Measurements from ENCODE around the gene DUSP5. TPM values are rescaled to one million over a fixed set of nuclear protein-coding genes. Genes with fewer than 3 reads are reported as not detected.

The DUSP5 gene
- 1 to 10 TPM; 3.5 to 3.8 TPM for total RNA-seq
- polyA plus RNA-seq, result 10 to 100 TPM; 10.6 to 33.7 TPM

GRCh38 chr10:110497438-110498086 is at the start of gene DUSP5:
TSS of gene DUSP5 (plus strand) at chr10:110497907. CDS start at chr10:110498122, 215 bp downstream.
- peaks cover 45 to 68% (median 55%) of the 10 kb centered on the region in 4 donors for H3K4me1 Mint-ChIP-seq
- H3K4me1 ChIP-seq (ENCODE audit: insufficient read depth, low read length), result peaks cover 52% of the 10 kb centered on the region
- no peaks in the 10 kb centered on the region for H3K27me3 Mint-ChIP-seq
- H3K27me3 ChIP-seq (ENCODE audit: insufficient read depth, low read length), result no peaks in the 10 kb centered on the region
- peak within 1 kb of the TSS; percentile 91 to 98 (median 96) for H3K27ac Mint-ChIP-seq
- no peaks in the 10 kb centered on the region for H3K36me3 ChIP-seq (ENCODE audit: insufficient read depth, low read length)
- ChIA-PET POLR2A (ENCODE audit: partially characterized antibody) (interaction anchor here (0.7 to 5.8 kb wide), 23 partner anchors 8 to 422 kb away, joined by 3 to 113 read pairs (median 5); partner anchors contain the start of genes BBIP1, MXI1, SHOC2 and SMNDC1), CTCF (ENCODE audit: partially characterized antibody) (interaction anchor here (0.9 to 9.5 kb wide), 5 partner anchors 34 to 191 kb away, joined by 3 to 142 read pairs (median 6); partner anchors contain the start of gene SMNDC1)
- DNase-seq, result peak; percentile 93 to 98 (median 96)
- H3K4me3 ChIP-seq (ENCODE audit: low read length in 2 of 2), result peak within 1 kb of the TSS; percentile 76 to 83
- H3K9me3 Mint-ChIP-seq, result peaks cover 0 to 3% (median 0%) of the 10 kb centered on the region in 8 donors
- peak within 1 kb of the TSS; percentile 79 for H3K27ac ChIP-seq (ENCODE audit: low read depth, low read length)
- intact Hi-C loops (cut with micrococcal nuclease), result loop anchor here (1.0 to 5.0 kb wide), 9 partner anchors 50 to 485 kb away; partner anchors contain the start of genes BBIP1, SHOC2 and SMC3
- peak within 1 kb of the TSS; percentile 93 to 98 (median 96) for H3K4me3 Mint-ChIP-seq
- peaks cover 0 to 22% of the 10 kb centered on the region in 2 donors for H3K36me3 Mint-ChIP-seq
- H3K9me3 ChIP-seq (ENCODE audit: control insufficient read depth in 1 of 2, low read length in 2 of 2), result no peaks in the 10 kb centered on the region

DNA sequence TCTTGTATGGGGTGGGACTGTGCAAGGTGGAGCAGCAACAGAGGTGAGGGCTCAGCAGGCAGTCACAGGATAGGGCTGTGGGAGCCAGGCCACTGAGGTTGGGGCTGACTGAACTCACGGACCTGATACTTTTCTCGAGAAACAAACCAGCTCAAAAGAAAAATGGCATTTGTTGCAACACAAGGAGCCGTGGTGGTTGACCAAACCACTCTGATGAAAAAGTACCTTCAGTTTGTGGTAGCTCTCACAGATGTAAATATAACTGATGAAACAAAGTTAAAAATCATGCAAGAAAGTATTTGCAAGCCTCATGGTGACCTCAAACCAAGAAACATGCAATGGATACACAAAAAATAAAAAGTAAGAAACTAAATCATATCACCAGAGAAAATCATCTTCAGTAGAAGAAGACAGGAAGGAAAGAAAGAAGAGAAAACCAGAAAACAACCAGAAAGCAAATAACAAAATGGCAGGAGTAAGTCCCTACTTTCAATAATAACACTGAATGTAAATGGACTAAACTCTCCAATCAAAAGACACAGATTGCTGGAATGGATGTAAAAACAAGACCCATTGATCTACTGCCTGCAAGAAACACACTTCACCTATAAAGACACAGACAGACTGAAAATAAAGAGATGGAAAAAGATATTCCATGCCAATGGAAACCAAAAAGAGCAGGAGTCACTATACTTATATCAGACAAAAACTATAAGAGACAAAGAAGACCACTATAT is 48.9 kb upstream of the DUSP5 start:
- no peak overlapping the region for H3K4me3 Mint-ChIP-seq
- no peaks in the 10 kb centered on the region for H3K9me3 Mint-ChIP-seq
- H3K4me1 Mint-ChIP-seq, result no peaks in the 10 kb centered on the region
- H3K27me3 Mint-ChIP-seq, result no peaks in the 10 kb centered on the region
- Histone ChIP-seq H3K4me3 (ENCODE audit: low read length in 2 of 2) (no peak overlapping the region), H3K36me3 (ENCODE audit: insufficient read depth, low read length) (no peaks in the 10 kb centered on the region), H3K27me3 (ENCODE audit: insufficient read depth, low read length) (no peaks in the 10 kb centered on the region), H3K9me3 (ENCODE audit: control insufficient read depth in 1 of 2, low read length in 2 of 2) (no peaks in the 10 kb centered on the region), H3K4me1 (ENCODE audit: insufficient read depth, low read length) (no peaks in the 10 kb centered on the region), H3K27ac (ENCODE audit: low read depth, low read length) (no peak overlapping the region)
- H3K36me3 Mint-ChIP-seq, result no peaks in the 10 kb centered on the region
- DNase-seq, result no peak
- intact Hi-C loops (cut with micrococcal nuclease), result no loop called here
- ChIA-PET POLR2A (ENCODE audit: partially characterized antibody) (interaction anchor here (0.6 kb wide), 1 partner anchor 48 kb away, joined by 3 read pairs; no protein-coding TSS in a partner anchor), CTCF (ENCODE audit: partially characterized antibody) (no interaction called here)
- H3K27ac Mint-ChIP-seq, result no peak overlapping the region

GRCh38 chr10:110455446-110455845 is 42.3 kb upstream of the DUSP5 start:
- Mint-ChIP-seq H3K27me3 (no peaks in the 10 kb centered on the region), H3K4me1 (peaks cover 17 to 48% (median 40%) of the 10 kb centered on the region in 4 donors), H3K27ac (peak overlapping the region in 4 of 7 donors; percentile 11 to 77 (median 50)), H3K36me3 (no peaks in the 10 kb centered on the region), H3K9me3 (no peaks in the 10 kb centered on the region), H3K4me3 (peak overlapping the region in 2 of 8 donors; percentile 1 to 41)
- H3K4me3 ChIP-seq (ENCODE audit: low read length in 2 of 2), result no peak overlapping the region
- no peak for DNase-seq
- intact Hi-C loops (cut with micrococcal nuclease), result no loop called here
- no peaks in the 10 kb centered on the region for H3K36me3 ChIP-seq (ENCODE audit: insufficient read depth, low read length)
- POLR2A ChIA-PET (ENCODE audit: partially characterized antibody), result interaction anchor here (1.2 kb wide), 1 partner anchor 101 kb away, joined by 3 read pairs; no protein-coding TSS in a partner anchor
- no peak overlapping the region for H3K27ac ChIP-seq (ENCODE audit: low read depth, low read length)
- peaks cover 42% of the 10 kb centered on the region for H3K4me1 ChIP-seq (ENCODE audit: insufficient read depth, low read length)
- H3K27me3 ChIP-seq (ENCODE audit: insufficient read depth, low read length), result no peaks in the 10 kb centered on the region
- H3K9me3 ChIP-seq (ENCODE audit: control insufficient read depth in 1 of 2, low read length in 2 of 2), result no peaks in the 10 kb centered on the region
- CTCF ChIA-PET (ENCODE audit: partially characterized antibody), result interaction anchor here (0.5 to 1.3 kb wide), 2 partner anchors 43 to 247 kb away, joined by 3 read pairs; no protein-coding TSS in a partner anchor

DNA sequence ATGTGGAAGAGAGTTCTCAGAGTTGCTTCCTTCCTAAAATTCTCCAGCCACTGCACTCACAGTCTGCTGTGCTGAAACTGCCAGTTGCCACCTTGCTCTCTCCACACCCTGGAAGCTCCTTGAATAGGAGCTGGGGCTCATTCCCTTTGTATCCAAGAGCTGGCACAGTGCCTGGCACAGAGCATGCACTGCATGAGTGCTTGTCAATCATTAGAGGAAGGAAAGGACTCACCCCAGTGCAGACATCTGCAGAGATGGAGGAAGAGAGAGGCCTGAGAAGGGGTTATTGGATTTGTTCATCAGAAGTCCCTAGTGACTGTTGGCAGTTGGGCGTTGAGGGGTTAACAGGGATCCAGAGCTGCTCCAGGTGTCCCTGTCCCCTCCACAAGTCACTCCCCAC is 41.7 kb upstream of the DUSP5 start:
- DNase-seq, result no peak
- ChIA-PET CTCF (ENCODE audit: partially characterized antibody) (interaction anchor here (0.5 to 1.3 kb wide), 2 partner anchors 43 to 248 kb away, joined by 3 read pairs; no protein-coding TSS in a partner anchor), POLR2A (ENCODE audit: partially characterized antibody) (interaction anchor here (1.2 kb wide), 2 partner anchors 42 to 102 kb away, joined by 3 read pairs; no protein-coding TSS in a partner anchor)
- intact Hi-C loops (cut with micrococcal nuclease), result no loop called here
- Histone ChIP-seq H3K9me3 (ENCODE audit: control insufficient read depth in 1 of 2, low read length in 2 of 2) (no peaks in the 10 kb centered on the region), H3K4me3 (ENCODE audit: low read length in 2 of 2) (no peak overlapping the region), H3K27ac (ENCODE audit: low read depth, low read length) (no peak overlapping the region), H3K4me1 (ENCODE audit: insufficient read depth, low read length) (peaks cover 48% of the 10 kb centered on the region), H3K36me3 (ENCODE audit: insufficient read depth, low read length) (no peaks in the 10 kb centered on the region), H3K27me3 (ENCODE audit: insufficient read depth, low read length) (no peaks in the 10 kb centered on the region)
- no peaks in the 10 kb centered on the region for H3K9me3 Mint-ChIP-seq
- H3K27ac Mint-ChIP-seq, result peak overlapping the region in 1 of 7 donors; percentile 60
- peaks cover 22 to 54% (median 45%) of the 10 kb centered on the region in 4 donors for H3K4me1 Mint-ChIP-seq
- no peaks in the 10 kb centered on the region for H3K27me3 Mint-ChIP-seq
- H3K4me3 Mint-ChIP-seq, result no peak overlapping the region
- no peaks in the 10 kb centered on the region for H3K36me3 Mint-ChIP-seq

DNA sequence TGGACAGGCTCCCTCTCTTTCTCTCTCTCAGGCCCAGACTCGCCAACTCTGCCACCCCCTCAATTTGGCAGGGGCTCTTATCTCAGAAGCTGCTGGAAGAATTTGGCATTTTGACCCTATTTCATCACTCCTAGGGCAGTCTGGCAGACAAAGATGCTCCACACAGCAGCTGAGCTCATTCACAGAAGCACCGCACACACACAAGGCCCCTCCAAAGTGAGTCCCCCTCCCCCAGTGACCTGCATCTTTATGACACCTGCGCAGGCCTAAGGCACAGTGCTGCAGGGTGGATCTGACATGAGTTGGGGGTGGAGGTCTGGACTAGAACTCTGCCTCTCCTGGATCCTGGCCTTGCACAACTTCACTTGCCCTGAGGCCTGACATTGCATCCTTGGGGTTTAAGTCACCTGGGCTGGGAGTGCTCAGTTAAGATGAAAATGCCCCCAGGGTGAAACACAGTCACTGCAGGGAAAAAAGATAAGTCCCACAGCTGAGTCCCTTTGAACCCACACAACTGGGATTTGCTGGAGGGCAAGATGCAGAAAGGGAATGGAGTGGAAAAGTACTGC is 41.1 kb upstream of the DUSP5 start:
- Histone ChIP-seq H3K27ac (ENCODE audit: low read depth, low read length) (no peak overlapping the region), H3K27me3 (ENCODE audit: insufficient read depth, low read length) (no peaks in the 10 kb centered on the region), H3K4me3 (ENCODE audit: low read length in 2 of 2) (no peak overlapping the region), H3K9me3 (ENCODE audit: control insufficient read depth in 1 of 2, low read length in 2 of 2) (no peaks in the 10 kb centered on the region), H3K4me1 (ENCODE audit: insufficient read depth, low read length) (peaks cover 51% of the 10 kb centered on the region), H3K36me3 (ENCODE audit: insufficient read depth, low read length) (no peaks in the 10 kb centered on the region)
- Mint-ChIP-seq H3K27me3 (no peaks in the 10 kb centered on the region), H3K36me3 (no peaks in the 10 kb centered on the region), H3K9me3 (no peaks in the 10 kb centered on the region), H3K27ac (peak overlapping the region in 2 of 7 donors; percentile 27 to 59), H3K4me1 (peaks cover 22 to 59% (median 49%) of the 10 kb centered on the region in 4 donors), H3K4me3 (peak overlapping the region in 1 of 8 donors; percentile 35)
- POLR2A ChIA-PET (ENCODE audit: partially characterized antibody), result interaction anchor here (1.2 kb wide), 2 partner anchors 42 to 102 kb away, joined by 3 read pairs; no protein-coding TSS in a partner anchor
- intact Hi-C loops (cut with micrococcal nuclease), result no loop called here
- DNase-seq, result no peak
- CTCF ChIA-PET (ENCODE audit: partially characterized antibody), result no interaction called here

DNA sequence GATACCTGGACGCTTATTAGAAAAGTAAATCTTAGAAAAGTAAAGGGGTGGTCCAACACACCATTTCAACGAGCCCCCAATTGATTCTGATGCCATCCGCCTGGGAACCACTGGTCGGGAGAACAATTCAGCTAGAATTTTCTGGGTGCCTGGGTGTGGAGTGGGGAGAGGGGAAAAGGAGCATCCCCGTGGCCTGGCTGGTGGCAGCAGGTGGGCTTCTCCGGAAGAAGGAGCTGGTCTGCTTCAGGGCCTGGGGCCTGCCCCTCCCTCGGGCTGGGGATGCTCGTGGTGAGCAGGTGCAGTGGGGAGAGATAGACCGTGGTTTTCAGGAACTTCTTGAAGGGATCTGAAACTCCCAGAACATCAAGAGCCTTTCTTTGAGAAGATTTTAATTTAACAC is 39.9 kb upstream of the DUSP5 start:
- DNase-seq, result no peak
- CTCF ChIA-PET (ENCODE audit: partially characterized antibody), result no interaction called here

More for the DNA sequence above, 39.9 kb upstream of the DUSP5 start:
- H3K36me3 ChIP-seq (ENCODE audit: insufficient read depth, low read length), result no peaks in the 10 kb centered on the region
- H3K9me3 ChIP-seq (ENCODE audit: control insufficient read depth in 1 of 2, low read length in 2 of 2), result no peaks in the 10 kb centered on the region
- Mint-ChIP-seq H3K27me3 (no peaks in the 10 kb centered on the region), H3K36me3 (no peaks in the 10 kb centered on the region), H3K27ac (peak overlapping the region; percentile 18 to 87 (median 77)), H3K4me1 (peaks cover 22 to 60% (median 49%) of the 10 kb centered on the region in 4 donors), H3K9me3 (no peaks in the 10 kb centered on the region), H3K4me3 (peak overlapping the region in 2 of 8 donors; percentile 39 to 71)
- H3K4me1 ChIP-seq (ENCODE audit: insufficient read depth, low read length), result peaks cover 51% of the 10 kb centered on the region
- no peak overlapping the region for H3K27ac ChIP-seq (ENCODE audit: low read depth, low read length)
- H3K4me3 ChIP-seq (ENCODE audit: low read length in 2 of 2), result no peak overlapping the region
- POLR2A ChIA-PET (ENCODE audit: partially characterized antibody), result no interaction called here
- H3K27me3 ChIP-seq (ENCODE audit: insufficient read depth, low read length), result no peaks in the 10 kb centered on the region
- intact Hi-C loops (cut with micrococcal nuclease), result no loop called here

Data from CD4-positive, alpha-beta memory T cell (primary cell).